IMR-90 (cell line): ENCODE results near the gene FAM53B. TPM values are rescaled to one million over a fixed set of nuclear protein-coding genes. Genes with fewer than 3 reads are reported as not detected.

Source experiments
- ATAC-seq: fragments of 200-7000 bp; cut with Tn5 transposase; 2 replicates; pipeline ENCODE4 v1.9.1; 2020; ENCODE audit warnings: low read depth, mild to moderate bottlenecking, moderate library complexity
- BruUV-seq: library from RNA; stranded (reverse); fragments of 400-500 nt; replicated peaks from 2 replicates; lab custom pipeline; 2021; lab: Mats Ljungman, UMichigan
- CTCF ChIA-PET: fragments of 300-600 bp; formaldehyde crosslinking; extraction: SDS; loops from one replicate; lab custom pipeline; 2021; ENCODE audit warnings: antibody characterized with exemption; lab: Yijun Ruan, JAX
- POLR2A ChIA-PET: fragments of 300-600 bp; sonication (Branson Sonifier 250); formaldehyde crosslinking; loops from one replicate; lab custom pipeline; 2022; ENCODE audit warnings: antibody characterized with exemption; ENCODE audit not compliant: unreplicated experiment; lab: Charles Lee
- DNase-seq: peaks from one replicate; pipeline ENCODE4 v3.0.0; 2013
- H2AFZ ChIP-seq: replicated peaks from 2 replicates; pipeline ENCODE3; 2013; ENCODE audit warnings: low read length, mild to moderate bottlenecking; ENCODE audit not compliant: poor library complexity
- H2AK5ac ChIP-seq: 2 replicates; pipeline ENCODE4 v1.6.1; 2013; ENCODE audit warnings: low read depth, low read length, inconsistent platforms
- H2AK9ac ChIP-seq: replicated peaks from 2 replicates; pipeline ENCODE3; 2013; ENCODE audit warnings: mild to moderate bottlenecking, low read depth, low read length, moderate library complexity; ENCODE audit not compliant: poor library complexity
- H2BK120ac ChIP-seq: 2 replicates; pipeline ENCODE4 v1.6.1; 2013; ENCODE audit warnings: low read depth, low read length, inconsistent platforms
- H2BK15ac ChIP-seq: 3 replicates; pipeline ENCODE4 v1.6.1; 2013; ENCODE audit warnings: low read depth, low read length, inconsistent platforms
- H2BK20ac ChIP-seq: 2 replicates; pipeline ENCODE4 v1.6.1; 2013; ENCODE audit warnings: low read depth, mild to moderate bottlenecking, inconsistent platforms, low read length, moderate library complexity
- H2BK5ac ChIP-seq: 2 replicates; pipeline ENCODE4 v1.6.1; 2013; ENCODE audit warnings: mild to moderate bottlenecking, low read depth, low read length, inconsistent platforms; ENCODE audit not compliant: poor library complexity, severe bottlenecking
- H3K14ac ChIP-seq: replicated peaks from 2 replicates; pipeline ENCODE4 v1.6.1; 2013; ENCODE audit warnings: low read depth, low read length, inconsistent platforms
- H3K18ac ChIP-seq: 2 replicates; pipeline ENCODE4 v1.6.1; 2013; ENCODE audit warnings: low read depth, low read length, control low read depth
- H3K23ac ChIP-seq: 2 replicates; pipeline ENCODE4 v1.6.1; 2013; ENCODE audit warnings: low read depth, low read length, inconsistent platforms
- H3K27ac ChIP-seq: 2 replicates; pipeline ENCODE4 v1.5.1; 2013; ENCODE audit warnings: mild to moderate bottlenecking, control low read depth, low read length; ENCODE audit not compliant: insufficient read depth
- H3K27me3 ChIP-seq: 2 replicates; pipeline ENCODE4 v1.6.1; 2013; ENCODE audit warnings: low read length; ENCODE audit not compliant: control insufficient read depth, insufficient read depth
- H3K36me3 ChIP-seq: 2 replicates; pipeline ENCODE4 v1.6.1; 2013; ENCODE audit warnings: low read length, mixed read lengths; ENCODE audit not compliant: control insufficient read depth, insufficient read depth
- H3K4ac ChIP-seq: 2 replicates; pipeline ENCODE4 v1.6.1; 2013; ENCODE audit warnings: low read depth, low read length, inconsistent platforms
- H3K4me1 ChIP-seq: 2 replicates; pipeline ENCODE4 v1.6.1; 2013; ENCODE audit warnings: low read length, mixed read lengths; ENCODE audit not compliant: control insufficient read depth, insufficient read depth
- H3K4me2 ChIP-seq: 2 replicates; pipeline ENCODE4 v1.6.1; 2013; ENCODE audit warnings: low read depth, mild to moderate bottlenecking, control low read depth, low read length, moderate library complexity
- H3K4me3 ChIP-seq: 2 replicates; pipeline ENCODE4 v1.5.1; 2013; ENCODE audit warnings: low read depth, mild to moderate bottlenecking, control low read depth, low read length, moderate library complexity; ENCODE audit not compliant: insufficient read depth
- H3K56ac ChIP-seq: 2 replicates; pipeline ENCODE4 v1.6.1; 2013; ENCODE audit warnings: low read length, inconsistent platforms; ENCODE audit not compliant: insufficient read depth; ENCODE audit errors: extremely low read depth
- H3K79me1 ChIP-seq, 2 experiments: 2 replicates each; pipeline ENCODE4 v1.6.1; 2013; ENCODE audit warnings: low read length in 2 of 2, inconsistent platforms in 1 of 2, low read depth in 1 of 2
- H3K9ac ChIP-seq: 2 replicates; pipeline ENCODE4 v1.6.1; 2013; ENCODE audit warnings: low read depth, low read length, control low read depth
- H3K9me1 ChIP-seq: 2 replicates; pipeline ENCODE4 v1.6.1; 2013; ENCODE audit warnings: low read length, inconsistent platforms; ENCODE audit not compliant: insufficient read depth
- H3K9me3 ChIP-seq: 2 replicates; pipeline ENCODE4 v1.6.1; 2013; ENCODE audit warnings: low read length; ENCODE audit not compliant: control insufficient read depth, insufficient read depth
- H4K20me1 ChIP-seq: 2 replicates; pipeline ENCODE4 v1.6.1; 2013; ENCODE audit warnings: low read length, inconsistent platforms; ENCODE audit not compliant: insufficient read depth
- H4K5ac ChIP-seq: 2 replicates; pipeline ENCODE4 v1.6.1; 2013; ENCODE audit warnings: mild to moderate bottlenecking, low read depth, low read length, control low read depth
- H4K8ac ChIP-seq, 2 experiments: 2 replicates each; pipeline ENCODE4 v1.6.1; 2013; ENCODE audit warnings: low read depth in 2 of 2, low read length in 2 of 2, control low read depth in 1 of 2, inconsistent platforms in 1 of 2
- H4K91ac ChIP-seq: 2 replicates; pipeline ENCODE4 v1.6.1; 2013; ENCODE audit warnings: low read depth, low read length, inconsistent platforms; ENCODE audit not compliant: insufficient read depth
- BHLHE40 ChIP-seq: fragments of 150-350 bp; IDR thresholded peaks from 2 replicates; pipeline ENCODE4 v1.6.1; 2016; ENCODE audit warnings: mild to moderate bottlenecking, low read depth, low read length
- CEBPB ChIP-seq: IDR thresholded peaks from 2 replicates; pipeline ENCODE4 v1.6.1; 2012; ENCODE audit warnings: low read depth, low read length, improper control_type of control experiment
- CHD1 ChIP-seq: IDR thresholded peaks from 2 replicates; pipeline ENCODE4 v1.6.1; 2012; ENCODE audit warnings: low read depth, low read length, improper control_type of control experiment
- CTCF ChIP-seq: conservative IDR thresholded peaks from 2 replicates; pipeline ENCODE4 v1.5.1; 2012; ENCODE audit warnings: mild to moderate bottlenecking, low read depth, low read length, improper control_type of control experiment
- ELK1 ChIP-seq: fragments of 150-350 bp; IDR thresholded peaks from 2 replicates; pipeline ENCODE4 v1.6.1; 2016; ENCODE audit warnings: low read depth, mild to moderate bottlenecking, low read length, moderate library complexity, borderline replicate concordance
- FOS ChIP-seq: fragments of 150-350 bp; IDR thresholded peaks from 2 replicates; pipeline ENCODE4 v1.6.1; 2016; ENCODE audit warnings: low read depth, low read length
- MAFK ChIP-seq: IDR thresholded peaks from 2 replicates; pipeline ENCODE4 v1.6.1; 2012; ENCODE audit warnings: low read depth, low read length, improper control_type of control experiment
- MAZ ChIP-seq: IDR thresholded peaks from 2 replicates; pipeline ENCODE4 v1.6.1; 2012; ENCODE audit warnings: low read depth, mild to moderate bottlenecking, low read length, improper control_type of control experiment, moderate library complexity, borderline replicate concordance
- MXI1 ChIP-seq: IDR thresholded peaks from 2 replicates; pipeline ENCODE4 v1.6.1; 2012; ENCODE audit warnings: low read depth, mild to moderate bottlenecking, low read length, moderate library complexity, borderline replicate concordance
- NFE2L2 ChIP-seq: fragments of 150-350 bp; IDR thresholded peaks from 2 replicates; pipeline ENCODE4 v1.6.1; 2016; ENCODE audit warnings: low read depth, mild to moderate bottlenecking, low read length
- POLR2A ChIP-seq: IDR thresholded peaks from 2 replicates; pipeline ENCODE4 v1.6.1; 2012; ENCODE audit warnings: mild to moderate bottlenecking, low read depth, low read length
- RAD21 ChIP-seq: IDR thresholded peaks from 2 replicates; pipeline ENCODE4 v1.6.1; 2012; ENCODE audit warnings: low read length, improper control_type of control experiment
- RCOR1 ChIP-seq: IDR thresholded peaks from 2 replicates; pipeline ENCODE4 v1.6.1; 2012; ENCODE audit warnings: mild to moderate bottlenecking, low read length, improper control_type of control experiment; ENCODE audit not compliant: insufficient replicate concordance
- RFX5 ChIP-seq: IDR thresholded peaks from 2 replicates; pipeline ENCODE4 v1.8.0; 2012; ENCODE audit warnings: low read depth, mild to moderate bottlenecking, low read length, moderate library complexity
- SMC3 ChIP-seq: fragments of 150-350 bp; IDR thresholded peaks from 2 replicates; pipeline ENCODE4 v1.6.1; 2016; ENCODE audit warnings: low read depth, mild to moderate bottlenecking, antibody characterized with exemption, low read length, moderate library complexity
- USF2 ChIP-seq: fragments of 150-350 bp; IDR thresholded peaks from 2 replicates; pipeline ENCODE4 v1.6.1; 2017; ENCODE audit warnings: mild to moderate bottlenecking, antibody characterized with exemption, low read length, low read depth
- WGBS, 2 experiments: methylation state at CpG; one replicate each; pipeline versions ENCODE4 v1.1.5 to v1.1.7; 2013; ENCODE audit warnings: missing lambda C conversion rate in 2 of 2; ENCODE audit not compliant: insufficient read length in 1 of 2; ENCODE audit errors: extremely low coverage in 2 of 2; 5-methylcytosine and 5-hydroxymethylcytosine counted together
- dilution Hi-C: fragments of 300-500 bp; cut with HindIII; formaldehyde crosslinking; loops from one replicate; pipeline ENCODE4 v1.14.3; 2018; ENCODE audit warnings: low sequenced_read_pairs; ENCODE audit not compliant: unreplicated experiment
- in situ Hi-C: fragments of 300-500 bp; cut with MboI; formaldehyde crosslinking; loops from 3 replicates; pipeline ENCODE4 v1.14.3; 2019; ENCODE audit warnings: low sequenced_read_pairs, inconsistent platforms, mixed read lengths
- intact Hi-C: fragments of 100-400 bp; cut with micrococcal nuclease; formaldehyde crosslinking; loops from 2 replicates; pipeline ENCODE4 v1.10.0; 2022
- polyA plus RNA-seq, 3 experiments: library from polyadenylated mRNA; depleted of rRNA; stranded (reverse); fragments of >200 nt; gene quantifications; 2 replicates each; pipeline ENCODE4 v1.2.3, GENCODE V29; 2012; ENCODE audit warnings: low replicate concordance in 1 of 3
- total RNA-seq: library from RNA; depleted of rRNA; stranded (reverse); fragments of >200 nt; gene quantifications from 2 replicates; pipeline ENCODE4 v1.2.3, GENCODE V29; 2012

FAM53B gene
- total and polyA plus RNA-seq, 2 of the 4 experiments (the other 2 are of a cell fraction) = 3.8 to 5.7 TPM

- Histone ChIP-seq H2BK15ac (no peak overlapping the region), H4K91ac (no peak overlapping the region), H3K36me3 (peaks cover 3% of the 10 kb centered on the region), H4K5ac (no peak overlapping the region), H3K4me2 (no peak overlapping the region), H3K4me3 (no peak overlapping the region), H2BK120ac (no peak overlapping the region), H3K9me1 (peaks cover 23% of the 10 kb centered on the region), H3K4ac (no peak overlapping the region), H3K14ac (no peak overlapping the region), H2BK20ac (no peak overlapping the region), H2AK9ac (no peak overlapping the region), H3K27ac (no peak overlapping the region), H3K23ac (no peak overlapping the region), H2BK5ac (no peak overlapping the region), H3K79me1 (peaks cover 0 to 12% of the 10 kb centered on the region in 2 experiments; a peak in 3 of 4 replicates), H3K27me3 (no peaks in the 10 kb centered on the region), H3K9ac (no peak overlapping the region), H4K20me1 (peaks cover 13% of the 10 kb centered on the region), H3K4me1 (peaks cover 7% of the 10 kb centered on the region; the same call in 1 of the 2 replicates), H3K18ac (no peak overlapping the region), H2AK5ac (no peak overlapping the region), H4K8ac (no peak overlapping the region), H2AFZ (no peak overlapping the region), H3K56ac (no peak overlapping the region), H3K9me3 (no peaks in the 10 kb centered on the region)
- TF ChIP-seq CTCF (no peak), SMC3 (no peak), RFX5 (no peak), MAZ (no peak), CHD1 (no peak), NFE2L2 (no peak), CEBPB (no peak), BHLHE40 (no peak), RAD21 (no peak), FOS (no peak), POLR2A (no peak), RCOR1 (no peak), USF2 (no peak), MAFK (no peak), MXI1 (no peak), ELK1 (no peak)
- dilution Hi-C loops (no loop called here), in situ Hi-C loops (no loop called here), intact Hi-C loops (no loop called here)
- no TSS peak for BruUV-seq
- ChIA-PET CTCF (interaction anchor here (0.7 kb wide), 1 partner anchor 8 kb away, joined by 3 read pairs; no protein-coding TSS in a partner anchor), POLR2A (no interaction called here)
- DNase-seq (no peak), ATAC-seq (no peak)
- WGBS, 2 experiments = 98% methylated on average over 9 of the region's 11 CpGs; no CpG with 5 or more reads in 1 of the 2 experiments
Measured at GRCh38 chr10:124663766-124664360, 80.3 kb downstream of the FAM53B start.
